ENCODE results near the gene EFNA1.

The EFNA1 gene

DNA sequence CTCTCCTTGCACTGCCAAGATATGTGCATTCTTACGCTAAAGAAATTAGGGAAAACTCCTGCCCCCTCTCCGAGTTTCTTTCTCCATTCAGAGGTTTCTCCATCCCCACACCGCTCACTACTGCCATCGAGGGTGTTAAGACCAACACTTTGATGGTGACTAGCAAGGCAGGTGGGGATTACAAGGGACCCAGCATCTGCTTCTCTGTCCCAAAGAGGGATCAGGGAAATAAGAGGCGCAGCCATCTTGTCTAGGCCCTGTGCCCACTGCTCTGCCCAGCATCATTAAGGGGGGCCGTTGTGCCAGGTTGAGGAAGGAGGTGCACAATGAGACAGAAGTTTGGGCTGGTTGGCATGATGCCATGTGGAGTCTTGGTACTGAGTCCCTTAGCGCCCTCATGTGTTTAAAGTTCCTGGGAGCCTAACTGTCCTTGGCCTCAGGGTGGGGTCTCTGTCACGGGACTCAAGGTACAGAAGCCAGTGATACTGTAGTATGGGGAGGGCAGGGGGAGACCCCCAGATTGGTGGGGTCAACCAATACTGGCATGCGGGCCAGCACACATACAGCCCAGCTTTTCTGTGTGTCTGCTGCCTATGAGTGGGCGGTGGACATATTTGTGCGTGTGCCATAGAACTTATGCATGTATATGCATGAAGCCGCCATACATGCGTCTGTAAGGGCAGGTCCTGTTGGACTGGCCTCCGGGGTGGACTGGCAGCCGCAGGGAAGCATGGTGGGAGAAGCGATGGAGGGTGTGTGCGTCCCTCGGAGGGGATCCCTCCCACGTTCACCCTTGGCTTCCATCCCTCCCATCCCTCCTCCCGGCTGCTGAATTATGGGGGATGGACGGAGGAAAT, 43.6 kb upstream of the EFNA1 start:
- H3K4me2 ChIP-seq (ENCODE audit: low read length): peak overlapping the region; percentile 90
- H3K27me3 ChIP-seq (ENCODE audit: control insufficient read depth, insufficient read depth, low read length): peaks cover 55% of the 10 kb centered on the region
- H3K4me3 ChIP-seq (ENCODE audit: low read length): peak overlapping the region; percentile 90
- H3K9ac ChIP-seq (ENCODE audit: low read depth, low read length): peak overlapping the region; percentile 29
- H3K36me3 ChIP-seq (ENCODE audit: insufficient read depth, low read length): no peaks in the 10 kb centered on the region
- peaks cover 31% of the 10 kb centered on the region for H3K4me1 ChIP-seq (ENCODE audit: control insufficient read depth, insufficient read depth, low read length)
- no peaks in the 10 kb centered on the region for H3K9me3 ChIP-seq (replicated peaks; ENCODE audit: low read length)

DNA sequence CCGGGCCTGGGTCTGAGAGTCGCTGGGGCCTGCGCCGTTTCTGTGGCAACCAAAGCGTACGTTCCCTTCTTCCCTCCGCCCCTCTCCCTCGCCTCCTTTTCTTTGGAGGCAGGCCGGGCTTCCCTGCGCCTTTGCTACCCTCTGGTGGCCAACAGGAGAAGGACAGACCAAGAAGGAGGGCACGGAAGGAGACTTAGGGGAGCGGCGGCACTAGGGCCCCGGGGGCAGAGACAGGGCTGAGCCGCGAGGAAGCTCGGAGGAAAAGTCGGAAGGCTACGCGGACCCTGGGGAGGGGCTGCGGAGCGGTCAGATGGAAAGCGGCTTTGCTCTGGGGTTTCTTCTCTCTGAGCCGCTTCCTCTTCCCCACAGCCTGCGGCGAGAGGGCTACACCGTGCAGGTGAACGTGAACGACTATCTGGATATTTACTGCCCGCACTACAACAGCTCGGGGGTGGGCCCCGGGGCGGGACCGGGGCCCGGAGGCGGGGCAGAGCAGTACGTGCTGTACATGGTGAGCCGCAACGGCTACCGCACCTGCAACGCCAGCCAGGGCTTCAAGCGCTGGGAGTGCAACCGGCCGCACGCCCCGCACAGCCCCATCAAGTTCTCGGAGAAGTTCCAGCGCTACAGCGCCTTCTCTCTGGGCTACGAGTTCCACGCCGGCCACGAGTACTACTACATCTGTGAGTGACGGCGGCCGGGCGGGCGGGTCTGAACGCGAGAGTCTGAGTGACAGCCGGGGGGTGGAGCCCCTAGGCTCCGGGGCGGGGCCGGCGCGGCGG, 42.8 kb upstream of the EFNA1 start:
- Histone ChIP-seq H3K27me3 (ENCODE audit: control insufficient read depth, insufficient read depth, low read length) (peaks cover 47% of the 10 kb centered on the region), H3K4me2 (ENCODE audit: low read length) (peak overlapping the region; percentile 90), H3K4me1 (ENCODE audit: control insufficient read depth, insufficient read depth, low read length) (peaks cover 23% of the 10 kb centered on the region), H3K36me3 (ENCODE audit: insufficient read depth, low read length) (no peaks in the 10 kb centered on the region), H3K9me3 (replicated peaks; ENCODE audit: low read length) (no peaks in the 10 kb centered on the region), H3K4me3 (ENCODE audit: low read length) (peak overlapping the region; percentile 90), H3K9ac (ENCODE audit: low read depth, low read length) (peak overlapping the region; percentile 67)

DNA sequence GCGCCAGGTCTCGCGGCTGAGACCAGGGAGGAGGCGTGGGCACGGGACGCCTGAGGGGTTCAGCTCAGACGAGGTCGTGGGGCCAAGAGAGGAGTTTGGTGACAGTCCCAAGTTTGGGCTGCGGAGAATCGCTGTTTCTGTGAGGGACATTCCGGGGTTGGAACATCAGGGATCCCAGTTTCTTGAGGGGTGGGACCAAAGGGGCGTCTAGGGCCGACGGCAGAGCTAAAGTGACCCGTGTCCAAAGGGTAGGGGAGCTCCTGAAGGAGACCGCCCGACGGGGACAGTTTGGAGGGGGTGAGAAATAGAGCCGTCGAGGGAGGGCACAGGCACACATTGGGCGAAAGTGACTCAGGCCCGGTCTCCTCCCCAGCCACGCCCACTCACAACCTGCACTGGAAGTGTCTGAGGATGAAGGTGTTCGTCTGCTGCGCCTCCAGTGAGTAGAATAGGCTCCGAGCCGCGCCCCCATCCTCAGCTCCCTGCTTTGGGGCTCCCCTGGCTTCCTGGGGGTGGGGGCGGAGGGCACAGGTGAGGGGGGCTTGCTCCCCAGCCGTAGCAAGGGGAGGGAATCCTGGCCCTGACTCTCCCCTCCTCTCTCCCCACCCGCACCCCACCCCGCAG, 42.1 kb upstream of the EFNA1 start:
- Histone ChIP-seq H3K9ac (ENCODE audit: low read depth, low read length) (peak overlapping the region; percentile 67), H3K9me3 (replicated peaks; ENCODE audit: low read length) (no peaks in the 10 kb centered on the region), H3K4me1 (ENCODE audit: control insufficient read depth, insufficient read depth, low read length) (peaks cover 19% of the 10 kb centered on the region), H3K36me3 (ENCODE audit: insufficient read depth, low read length) (no peaks in the 10 kb centered on the region), H3K27me3 (ENCODE audit: control insufficient read depth, insufficient read depth, low read length) (peaks cover 41% of the 10 kb centered on the region), H3K4me3 (ENCODE audit: low read length) (peak overlapping the region; percentile 90), H3K4me2 (ENCODE audit: low read length) (peak overlapping the region; percentile 90)

DNA sequence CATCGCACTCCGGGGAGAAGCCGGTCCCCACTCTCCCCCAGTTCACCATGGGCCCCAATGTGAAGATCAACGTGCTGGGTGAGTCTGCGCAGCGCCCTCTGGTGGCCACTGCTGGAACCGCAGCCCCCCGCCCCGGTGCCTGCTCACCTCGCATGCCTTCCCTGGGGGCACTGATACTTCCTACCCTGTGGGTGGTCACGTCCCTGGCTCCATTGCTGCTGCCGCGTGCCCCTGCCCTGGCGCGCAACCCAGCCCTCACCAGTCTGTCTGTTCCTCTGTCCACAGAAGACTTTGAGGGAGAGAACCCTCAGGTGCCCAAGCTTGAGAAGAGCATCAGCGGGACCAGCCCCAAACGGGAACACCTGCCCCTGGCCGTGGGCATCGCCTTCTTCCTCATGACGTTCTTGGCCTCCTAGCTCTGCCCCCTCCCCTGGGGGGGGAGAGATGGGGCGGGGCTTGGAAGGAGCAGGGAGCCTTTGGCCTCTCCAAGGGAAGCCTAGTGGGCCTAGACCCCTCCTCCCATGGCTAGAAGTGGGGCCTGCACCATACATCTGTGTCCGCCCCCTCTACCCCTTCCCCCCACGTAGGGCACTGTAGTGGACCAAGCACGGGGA, 41.4 kb upstream of the EFNA1 start:
- H3K9me3 ChIP-seq (replicated peaks; ENCODE audit: low read length): no peaks in the 10 kb centered on the region
- peaks cover 15% of the 10 kb centered on the region for H3K4me1 ChIP-seq (ENCODE audit: control insufficient read depth, insufficient read depth, low read length)
- no peaks in the 10 kb centered on the region for H3K36me3 ChIP-seq (ENCODE audit: insufficient read depth, low read length)
- H3K9ac ChIP-seq (ENCODE audit: low read depth, low read length): no peak overlapping the region
- H3K4me3 ChIP-seq (ENCODE audit: low read length): no peak overlapping the region
- peak overlapping the region; percentile 90 for H3K4me2 ChIP-seq (ENCODE audit: low read length)
- peaks cover 35% of the 10 kb centered on the region for H3K27me3 ChIP-seq (ENCODE audit: control insufficient read depth, insufficient read depth, low read length)

DNA sequence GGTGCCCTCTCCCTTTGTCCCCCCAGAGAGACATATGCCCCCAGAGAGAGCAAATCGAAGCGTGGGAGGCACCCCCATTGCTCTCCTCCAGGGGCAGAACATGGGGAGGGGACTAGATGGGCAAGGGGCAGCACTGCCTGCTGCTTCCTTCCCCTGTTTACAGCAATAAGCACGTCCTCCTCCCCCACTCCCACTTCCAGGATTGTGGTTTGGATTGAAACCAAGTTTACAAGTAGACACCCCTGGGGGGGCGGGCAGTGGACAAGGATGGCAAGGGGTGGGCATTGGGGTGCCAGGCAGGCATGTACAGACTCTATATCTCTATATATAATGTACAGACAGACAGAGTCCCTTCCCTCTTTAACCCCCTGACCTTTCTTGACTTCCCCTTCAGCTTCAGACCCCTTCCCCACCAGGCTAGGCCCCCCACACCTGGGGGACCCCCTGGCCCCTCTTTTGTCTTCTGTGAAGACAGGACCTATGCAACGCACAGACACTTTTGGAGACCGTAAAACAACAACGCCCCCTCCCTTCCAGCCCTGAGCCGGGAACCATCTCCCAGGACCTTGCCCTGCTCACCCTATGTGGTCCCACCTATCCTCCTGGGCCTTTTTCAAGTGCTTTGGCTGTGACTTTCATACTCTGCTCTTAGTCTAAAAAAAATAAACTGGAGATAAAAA, 40.7 kb upstream of the EFNA1 start:
- no peak overlapping the region for H3K9ac ChIP-seq (ENCODE audit: low read depth, low read length)
- H3K4me2 ChIP-seq (ENCODE audit: low read length): no peak overlapping the region
- H3K9me3 ChIP-seq (replicated peaks; ENCODE audit: low read length): no peaks in the 10 kb centered on the region
- H3K27me3 ChIP-seq (ENCODE audit: control insufficient read depth, insufficient read depth, low read length): peaks cover 28% of the 10 kb centered on the region
- peaks cover 19% of the 10 kb centered on the region for H3K4me1 ChIP-seq (ENCODE audit: control insufficient read depth, insufficient read depth, low read length)
- H3K4me3 ChIP-seq (ENCODE audit: low read length): no peak overlapping the region
- no peaks in the 10 kb centered on the region for H3K36me3 ChIP-seq (ENCODE audit: insufficient read depth, low read length)

DNA sequence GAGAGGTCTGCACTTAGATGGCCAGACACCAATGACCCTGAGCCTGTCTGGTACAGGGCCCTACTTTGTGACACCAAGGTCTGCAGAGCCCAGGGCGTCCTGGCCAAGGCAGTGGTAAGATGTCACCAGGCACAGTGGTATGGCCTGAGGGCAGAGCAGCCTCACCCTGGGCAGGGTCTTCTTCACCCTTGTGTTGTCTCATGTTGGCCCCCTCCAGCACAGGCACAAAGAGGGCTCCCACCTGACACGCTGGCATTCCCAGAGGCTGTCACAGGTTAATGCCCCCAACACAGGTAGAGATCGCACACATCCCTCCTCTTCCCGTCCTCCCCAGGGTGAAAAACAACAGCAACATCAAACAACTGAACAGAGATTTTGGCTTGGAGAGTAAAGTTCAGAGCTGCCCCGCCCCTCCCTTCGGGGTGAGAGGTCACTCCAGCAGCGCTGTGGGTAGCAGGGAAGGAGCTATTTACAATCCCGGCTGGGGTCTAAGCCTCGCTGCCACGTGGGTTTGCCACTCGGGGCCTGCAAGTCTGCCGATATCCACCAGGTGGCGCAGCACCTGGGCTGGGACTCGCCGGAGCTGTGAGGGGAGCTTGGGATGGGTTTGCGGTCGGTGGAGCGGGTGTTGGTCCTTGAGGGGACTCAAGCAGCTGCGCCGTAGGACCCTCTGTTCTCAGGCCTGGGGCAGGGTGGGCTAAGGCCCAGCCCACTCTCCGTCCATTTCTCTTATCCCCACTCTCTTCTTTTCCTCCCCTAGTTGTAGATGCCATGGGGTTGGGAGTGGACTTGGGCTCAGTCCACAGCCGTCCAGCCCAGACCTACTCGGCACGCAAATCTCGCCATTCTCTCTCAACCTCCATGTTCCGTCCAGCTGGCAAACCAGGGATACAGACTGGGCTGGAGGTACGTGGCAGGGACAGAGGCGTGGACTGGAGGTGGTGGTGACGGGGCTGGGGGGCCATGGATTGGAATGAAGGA, 36.3 kb upstream of the EFNA1 start:
- no peak overlapping the region for H3K9ac ChIP-seq (ENCODE audit: low read depth, low read length)
- H3K9me3 ChIP-seq (replicated peaks; ENCODE audit: low read length): no peaks in the 10 kb centered on the region
- no peak overlapping the region for H3K4me3 ChIP-seq (ENCODE audit: low read length)
- H3K4me2 ChIP-seq (ENCODE audit: low read length): peak overlapping the region; percentile 46
- H3K36me3 ChIP-seq (ENCODE audit: insufficient read depth, low read length): no peaks in the 10 kb centered on the region
- H3K27me3 ChIP-seq (ENCODE audit: control insufficient read depth, insufficient read depth, low read length): peaks cover 35% of the 10 kb centered on the region
- H3K4me1 ChIP-seq (ENCODE audit: control insufficient read depth, insufficient read depth, low read length): peaks cover 5% of the 10 kb centered on the region

DNA sequence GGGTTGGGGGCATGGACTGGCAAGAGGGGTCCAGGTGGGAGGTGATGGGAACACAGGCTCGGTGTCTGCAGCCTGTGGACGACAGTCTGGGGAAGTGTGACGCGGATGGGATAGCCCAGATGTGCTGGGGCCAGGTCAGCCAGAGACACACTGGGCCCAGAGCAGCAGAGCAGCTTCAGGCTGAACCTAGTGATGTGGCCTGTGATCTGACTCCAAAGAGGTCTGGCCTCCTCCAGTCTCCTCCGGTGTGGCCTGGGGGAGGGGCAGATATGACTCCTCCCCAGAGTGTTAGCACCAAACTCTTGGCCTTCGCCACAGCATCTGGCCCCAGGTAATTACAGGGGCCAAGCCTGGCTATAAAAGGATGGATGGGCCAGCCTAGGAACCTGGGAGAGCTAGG, 35.5 kb upstream of the EFNA1 start:
- Histone ChIP-seq H3K4me3 (ENCODE audit: low read length) (no peak overlapping the region), H3K27me3 (ENCODE audit: control insufficient read depth, insufficient read depth, low read length) (peaks cover 37% of the 10 kb centered on the region), H3K36me3 (ENCODE audit: insufficient read depth, low read length) (no peaks in the 10 kb centered on the region), H3K9ac (ENCODE audit: low read depth, low read length) (no peak overlapping the region), H3K4me2 (ENCODE audit: low read length) (no peak overlapping the region), H3K4me1 (ENCODE audit: control insufficient read depth, insufficient read depth, low read length) (peaks cover 5% of the 10 kb centered on the region), H3K9me3 (replicated peaks; ENCODE audit: low read length) (no peaks in the 10 kb centered on the region)

DNA sequence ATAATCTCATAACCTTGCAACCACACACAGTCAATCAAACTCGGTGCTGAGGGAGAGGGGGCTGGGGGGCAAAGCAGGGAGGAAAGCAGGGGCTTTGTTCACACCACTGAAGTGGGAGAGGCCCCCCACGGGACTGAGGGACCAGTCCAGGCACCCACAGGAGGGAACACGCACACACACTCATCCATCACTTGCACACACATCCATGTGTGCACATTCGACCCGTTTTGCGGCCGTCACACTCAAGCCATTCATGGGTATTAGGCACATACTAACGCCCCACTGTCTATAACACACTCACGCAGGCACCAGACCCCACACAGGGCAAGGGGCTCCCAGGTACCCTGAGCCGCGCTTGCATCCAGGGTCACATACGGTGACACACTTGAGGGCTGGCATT, 35.0 kb upstream of the EFNA1 start:
- Histone ChIP-seq H3K4me2 (ENCODE audit: low read length) (no peak overlapping the region), H3K27me3 (ENCODE audit: control insufficient read depth, insufficient read depth, low read length) (peaks cover 39% of the 10 kb centered on the region), H3K36me3 (ENCODE audit: insufficient read depth, low read length) (no peaks in the 10 kb centered on the region), H3K9ac (ENCODE audit: low read depth, low read length) (no peak overlapping the region), H3K4me1 (ENCODE audit: control insufficient read depth, insufficient read depth, low read length) (peaks cover 5% of the 10 kb centered on the region), H3K4me3 (ENCODE audit: low read length) (no peak overlapping the region), H3K9me3 (replicated peaks; ENCODE audit: low read length) (no peaks in the 10 kb centered on the region)

DNA sequence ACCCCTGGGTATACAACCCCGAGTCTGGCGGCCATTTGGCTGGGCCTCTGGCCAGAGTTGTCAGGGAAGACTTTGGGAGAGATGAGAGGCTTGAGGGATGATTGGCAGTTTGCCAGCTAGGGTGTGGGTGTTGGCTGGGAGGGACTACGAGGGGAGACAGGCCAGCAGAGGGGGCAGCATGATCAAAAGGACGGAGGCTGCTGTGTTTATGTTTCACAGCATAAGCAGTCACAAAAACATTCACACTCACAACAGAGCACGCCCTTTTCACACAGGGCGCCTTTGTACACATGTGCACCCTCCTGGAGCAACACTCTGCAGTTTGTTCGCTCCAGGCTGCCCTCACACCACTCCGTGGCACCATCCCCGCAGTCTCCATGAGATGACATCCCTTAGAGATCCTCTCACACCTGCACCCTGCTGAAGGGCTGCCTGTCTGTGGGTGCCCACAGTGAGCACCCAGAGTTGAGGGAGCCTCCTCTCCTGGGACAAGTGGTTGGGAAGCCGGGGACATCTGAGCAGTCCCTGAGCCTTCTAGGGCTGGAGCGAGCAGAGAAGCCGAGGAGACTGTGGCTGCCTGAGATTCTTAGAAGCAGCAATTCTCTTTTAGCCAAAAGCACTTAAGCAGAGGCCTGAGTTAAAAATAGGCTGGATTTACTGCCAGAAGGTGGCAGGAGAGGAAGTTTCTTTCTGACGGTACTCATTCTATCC, 33.6 kb upstream of the EFNA1 start:
- no peaks in the 10 kb centered on the region for H3K36me3 ChIP-seq (ENCODE audit: insufficient read depth, low read length)
- H3K4me3 ChIP-seq (ENCODE audit: low read length): no peak overlapping the region
- H3K4me2 ChIP-seq (ENCODE audit: low read length): no peak overlapping the region
- H3K27me3 ChIP-seq (ENCODE audit: control insufficient read depth, insufficient read depth, low read length): peaks cover 33% of the 10 kb centered on the region
- no peaks in the 10 kb centered on the region for H3K9me3 ChIP-seq (replicated peaks; ENCODE audit: low read length)
- no peak overlapping the region for H3K9ac ChIP-seq (ENCODE audit: low read depth, low read length)
- peaks cover 5% of the 10 kb centered on the region for H3K4me1 ChIP-seq (ENCODE audit: control insufficient read depth, insufficient read depth, low read length)

DNA sequence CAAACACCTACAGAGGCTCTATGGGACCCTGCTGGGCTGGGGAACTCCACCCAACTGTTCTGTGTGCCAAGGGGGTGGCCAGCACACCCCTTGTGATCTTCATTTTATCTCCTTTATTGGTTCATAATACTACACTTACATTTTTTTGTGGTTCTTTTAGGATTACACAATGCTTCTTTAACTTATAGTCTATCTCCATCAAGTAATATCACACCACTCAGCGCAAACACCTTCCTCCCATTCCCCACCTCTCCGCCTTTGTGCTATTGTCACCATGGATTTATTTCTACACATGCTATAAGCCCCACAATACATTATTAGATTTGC, 33.1 kb upstream of the EFNA1 start:
- H3K27me3 ChIP-seq (ENCODE audit: control insufficient read depth, insufficient read depth, low read length): peaks cover 33% of the 10 kb centered on the region
- no peaks in the 10 kb centered on the region for H3K9me3 ChIP-seq (replicated peaks; ENCODE audit: low read length)
- no peak overlapping the region for H3K4me3 ChIP-seq (ENCODE audit: low read length)
- H3K4me1 ChIP-seq (ENCODE audit: control insufficient read depth, insufficient read depth, low read length): peaks cover 5% of the 10 kb centered on the region
- no peak overlapping the region for H3K9ac ChIP-seq (ENCODE audit: low read depth, low read length)
- H3K36me3 ChIP-seq (ENCODE audit: insufficient read depth, low read length): no peaks in the 10 kb centered on the region
- no peak overlapping the region for H3K4me2 ChIP-seq (ENCODE audit: low read length)

Data from skeletal muscle satellite cell (primary cell).